ENCODE measurements around the gene DNAL4. TPM values are rescaled to one million over a fixed set of nuclear protein-coding genes. Genes with fewer than 3 reads are reported as not detected.
A peak's percentile ranks its signal among the peaks of the same experiment; 100 is the strongest.

DNAL4 gene
- total and polyA plus RNA-seq, 10 of the 15 experiments (the other 5 are each of a cell fraction or from before 2014, with no cell fraction given) = 0.35 to 8.5 (median 6.3) TPM; not detected in 1

DNA sequence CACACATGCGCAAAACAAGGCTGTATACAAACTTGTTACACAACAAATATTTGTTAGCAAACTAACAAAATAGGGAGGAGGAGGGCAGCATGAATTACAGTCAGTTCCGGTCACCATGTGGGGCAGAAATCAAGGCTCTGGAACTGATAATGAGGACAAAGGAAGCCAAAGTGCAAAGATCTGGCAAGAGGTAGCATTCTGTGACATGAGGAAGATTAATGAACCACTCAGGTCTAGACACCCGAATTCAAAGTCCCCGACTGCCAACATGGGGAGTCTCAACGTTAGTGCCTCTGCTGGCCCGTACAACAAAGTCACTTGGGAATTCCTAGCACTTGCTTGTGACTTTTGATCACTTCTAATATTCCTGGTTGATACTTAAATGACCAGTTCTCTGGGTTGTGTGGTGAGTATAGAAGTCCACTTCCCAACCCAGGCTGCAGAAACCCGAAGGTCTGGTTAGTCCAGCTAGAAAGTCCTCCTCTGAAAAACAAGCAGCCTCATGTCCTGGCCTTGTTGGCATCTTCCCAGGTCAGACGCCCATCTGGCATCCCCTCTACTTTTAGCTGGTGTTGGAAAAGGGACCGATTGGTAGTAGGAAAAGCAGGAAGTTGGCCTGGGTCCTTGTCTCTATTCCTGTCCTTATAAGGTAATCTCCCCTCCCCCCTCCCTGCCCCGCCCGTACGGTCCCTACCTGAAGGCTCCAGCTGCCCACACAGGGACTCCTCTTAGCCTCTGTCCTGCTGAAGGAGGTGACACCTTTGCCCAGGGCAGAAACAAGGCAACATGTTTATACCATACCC, 39.8 kb downstream of the DNAL4 start (continued):
- TF ChIP-seq, protein P1, sequence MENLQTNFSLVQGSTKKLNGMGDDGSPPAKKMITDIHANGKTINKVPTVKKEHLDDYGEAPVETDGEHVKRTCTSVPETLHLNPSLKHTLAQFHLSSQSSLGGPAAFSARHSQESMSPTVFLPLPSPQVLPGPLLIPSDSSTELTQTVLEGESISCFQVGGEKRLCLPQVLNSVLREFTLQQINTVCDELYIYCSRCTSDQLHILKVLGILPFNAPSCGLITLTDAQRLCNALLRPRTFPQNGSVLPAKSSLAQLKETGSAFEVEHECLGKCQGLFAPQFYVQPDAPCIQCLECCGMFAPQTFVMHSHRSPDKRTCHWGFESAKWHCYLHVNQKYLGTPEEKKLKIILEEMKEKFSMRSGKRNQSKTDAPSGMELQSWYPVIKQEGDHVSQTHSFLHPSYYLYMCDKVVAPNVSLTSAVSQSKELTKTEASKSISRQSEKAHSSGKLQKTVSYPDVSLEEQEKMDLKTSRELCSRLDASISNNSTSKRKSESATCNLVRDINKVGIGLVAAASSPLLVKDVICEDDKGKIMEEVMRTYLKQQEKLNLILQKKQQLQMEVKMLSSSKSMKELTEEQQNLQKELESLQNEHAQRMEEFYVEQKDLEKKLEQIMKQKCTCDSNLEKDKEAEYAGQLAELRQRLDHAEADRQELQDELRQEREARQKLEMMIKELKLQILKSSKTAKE (IDR thresholded peaks at IDR 0.05; ENCODE audit: low read depth, poor library complexity, severe bottlenecking) = peak; percentile 16
- TF ChIP-seq, protein P2, sequence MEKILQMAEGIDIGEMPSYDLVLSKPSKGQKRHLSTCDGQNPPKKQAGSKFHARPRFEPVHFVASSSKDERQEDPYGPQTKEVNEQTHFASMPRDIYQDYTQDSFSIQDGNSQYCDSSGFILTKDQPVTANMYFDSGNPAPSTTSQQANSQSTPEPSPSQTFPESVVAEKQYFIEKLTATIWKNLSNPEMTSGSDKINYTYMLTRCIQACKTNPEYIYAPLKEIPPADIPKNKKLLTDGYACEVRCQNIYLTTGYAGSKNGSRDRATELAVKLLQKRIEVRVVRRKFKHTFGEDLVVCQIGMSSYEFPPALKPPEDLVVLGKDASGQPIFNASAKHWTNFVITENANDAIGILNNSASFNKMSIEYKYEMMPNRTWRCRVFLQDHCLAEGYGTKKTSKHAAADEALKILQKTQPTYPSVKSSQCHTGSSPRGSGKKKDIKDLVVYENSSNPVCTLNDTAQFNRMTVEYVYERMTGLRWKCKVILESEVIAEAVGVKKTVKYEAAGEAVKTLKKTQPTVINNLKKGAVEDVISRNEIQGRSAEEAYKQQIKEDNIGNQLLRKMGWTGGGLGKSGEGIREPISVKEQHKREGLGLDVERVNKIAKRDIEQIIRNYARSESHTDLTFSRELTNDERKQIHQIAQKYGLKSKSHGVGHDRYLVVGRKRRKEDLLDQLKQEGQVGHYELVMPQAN (conservative IDR thresholded peaks at IDR 0.05) = 0 out of 2 replicates have a peak, but pooled peaks have one; percentile 41
- no peak for TF ChIP-seq KLF5 (IDR thresholded peaks at IDR 0.05; ENCODE audit: partially characterized antibody)
- TF ChIP-seq LARP7 (IDR thresholded peaks at IDR 0.05) = no peak
- no peak for TF ChIP-seq SMARCA5 (IDR thresholded peaks at IDR 0.05)
- no peak for TF ChIP-seq TARDBP (IDR thresholded peaks at IDR 0.05; ENCODE audit: borderline replicate concordance)
- peak in 1 of 2 experiments; percentile 30; a peak in 1 of 4 replicates for TF ChIP-seq IKZF2 (IDR thresholded peaks at IDR 0.05)
- TF ChIP-seq EZH2 (IDR thresholded peaks at IDR 0.05; ENCODE audit: borderline replicate concordance, control insufficient read depth, low read depth, low read length) = no peak
- no peak for TF ChIP-seq RAD21 (IDR thresholded peaks at IDR 0.05; ENCODE audit: insufficient read depth, low read depth, low read length)
- TF ChIP-seq NFIC (IDR thresholded peaks at IDR 0.05; ENCODE audit: low read depth, low read length) = no peak
- no peak for TF ChIP-seq CBFB (IDR thresholded peaks at IDR 0.05; ENCODE audit: low read depth)
- TF ChIP-seq, protein P3, sequence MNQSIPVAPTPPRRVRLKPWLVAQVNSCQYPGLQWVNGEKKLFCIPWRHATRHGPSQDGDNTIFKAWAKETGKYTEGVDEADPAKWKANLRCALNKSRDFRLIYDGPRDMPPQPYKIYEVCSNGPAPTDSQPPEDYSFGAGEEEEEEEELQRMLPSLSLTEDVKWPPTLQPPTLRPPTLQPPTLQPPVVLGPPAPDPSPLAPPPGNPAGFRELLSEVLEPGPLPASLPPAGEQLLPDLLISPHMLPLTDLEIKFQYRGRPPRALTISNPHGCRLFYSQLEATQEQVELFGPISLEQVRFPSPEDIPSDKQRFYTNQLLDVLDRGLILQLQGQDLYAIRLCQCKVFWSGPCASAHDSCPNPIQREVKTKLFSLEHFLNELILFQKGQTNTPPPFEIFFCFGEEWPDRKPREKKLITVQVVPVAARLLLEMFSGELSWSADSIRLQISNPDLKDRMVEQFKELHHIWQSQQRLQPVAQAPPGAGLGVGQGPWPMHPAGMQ (IDR thresholded peaks at IDR 0.05; ENCODE audit: borderline replicate concordance) = no peak
- no peak for TF ChIP-seq CBX3 (IDR thresholded peaks at IDR 0.05; ENCODE audit: borderline replicate concordance, low read depth)
- TF ChIP-seq, protein P4, sequence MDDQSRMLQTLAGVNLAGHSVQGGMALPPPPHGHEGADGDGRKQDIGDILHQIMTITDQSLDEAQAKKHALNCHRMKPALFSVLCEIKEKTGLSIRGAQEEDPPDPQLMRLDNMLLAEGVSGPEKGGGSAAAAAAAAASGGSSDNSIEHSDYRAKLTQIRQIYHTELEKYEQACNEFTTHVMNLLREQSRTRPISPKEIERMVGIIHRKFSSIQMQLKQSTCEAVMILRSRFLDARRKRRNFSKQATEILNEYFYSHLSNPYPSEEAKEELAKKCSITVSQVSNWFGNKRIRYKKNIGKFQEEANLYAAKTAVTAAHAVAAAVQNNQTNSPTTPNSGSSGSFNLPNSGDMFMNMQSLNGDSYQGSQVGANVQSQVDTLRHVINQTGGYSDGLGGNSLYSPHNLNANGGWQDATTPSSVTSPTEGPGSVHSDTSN (IDR thresholded peaks at IDR 0.05; ENCODE audit: insufficient replicate concordance, low read depth, low read length) = peak; percentile 69
- no peak for TF ChIP-seq CHD4 (IDR thresholded peaks at IDR 0.05)
- peak; percentile 16 for TF ChIP-seq SP1 (IDR thresholded peaks at IDR 0.05; ENCODE audit: low read depth, low read length)
- no peak for TF ChIP-seq PML (IDR thresholded peaks at IDR 0.05; ENCODE audit: low read length)
- TF ChIP-seq, protein P5, sequence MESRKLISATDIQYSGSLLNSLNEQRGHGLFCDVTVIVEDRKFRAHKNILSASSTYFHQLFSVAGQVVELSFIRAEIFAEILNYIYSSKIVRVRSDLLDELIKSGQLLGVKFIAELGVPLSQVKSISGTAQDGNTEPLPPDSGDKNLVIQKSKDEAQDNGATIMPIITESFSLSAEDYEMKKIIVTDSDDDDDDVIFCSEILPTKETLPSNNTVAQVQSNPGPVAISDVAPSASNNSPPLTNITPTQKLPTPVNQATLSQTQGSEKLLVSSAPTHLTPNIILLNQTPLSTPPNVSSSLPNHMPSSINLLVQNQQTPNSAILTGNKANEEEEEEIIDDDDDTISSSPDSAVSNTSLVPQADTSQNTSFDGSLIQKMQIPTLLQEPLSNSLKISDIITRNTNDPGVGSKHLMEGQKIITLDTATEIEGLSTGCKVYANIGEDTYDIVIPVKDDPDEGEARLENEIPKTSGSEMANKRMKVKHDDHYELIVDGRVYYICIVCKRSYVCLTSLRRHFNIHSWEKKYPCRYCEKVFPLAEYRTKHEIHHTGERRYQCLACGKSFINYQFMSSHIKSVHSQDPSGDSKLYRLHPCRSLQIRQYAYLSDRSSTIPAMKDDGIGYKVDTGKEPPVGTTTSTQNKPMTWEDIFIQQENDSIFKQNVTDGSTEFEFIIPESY (IDR thresholded peaks at IDR 0.05) = no peak
- no peak for TF ChIP-seq ZSCAN29 (IDR thresholded peaks at IDR 0.05)
- TF ChIP-seq SRF (IDR thresholded peaks at IDR 0.05; ENCODE audit: low read depth in 2 of 2, low read length in 2 of 2) = peak; percentile 61 to 95
- no peak for TF ChIP-seq CHD2 (IDR thresholded peaks at IDR 0.05; ENCODE audit: borderline replicate concordance, low read depth, low read length)
- TF ChIP-seq ETV6 (conservative IDR thresholded peaks at IDR 0.05 in 1 of 2, IDR thresholded peaks at IDR 0.05 in 1 of 2; ENCODE audit: borderline replicate concordance in 1 of 2, low read depth in 1 of 2) = no peak
